HG02798 (cell line): ENCODE data around the gene PHF8.

Source experiments
- ATAC-seq: cut with Tn5 transposase; IDR thresholded peaks from one replicate; pipeline ENCODE4 v1.9.1; 2021; ENCODE audit warnings: mild to moderate bottlenecking; ENCODE audit not compliant: unreplicated experiment, poor library complexity

Gene PHF8

DNA sequence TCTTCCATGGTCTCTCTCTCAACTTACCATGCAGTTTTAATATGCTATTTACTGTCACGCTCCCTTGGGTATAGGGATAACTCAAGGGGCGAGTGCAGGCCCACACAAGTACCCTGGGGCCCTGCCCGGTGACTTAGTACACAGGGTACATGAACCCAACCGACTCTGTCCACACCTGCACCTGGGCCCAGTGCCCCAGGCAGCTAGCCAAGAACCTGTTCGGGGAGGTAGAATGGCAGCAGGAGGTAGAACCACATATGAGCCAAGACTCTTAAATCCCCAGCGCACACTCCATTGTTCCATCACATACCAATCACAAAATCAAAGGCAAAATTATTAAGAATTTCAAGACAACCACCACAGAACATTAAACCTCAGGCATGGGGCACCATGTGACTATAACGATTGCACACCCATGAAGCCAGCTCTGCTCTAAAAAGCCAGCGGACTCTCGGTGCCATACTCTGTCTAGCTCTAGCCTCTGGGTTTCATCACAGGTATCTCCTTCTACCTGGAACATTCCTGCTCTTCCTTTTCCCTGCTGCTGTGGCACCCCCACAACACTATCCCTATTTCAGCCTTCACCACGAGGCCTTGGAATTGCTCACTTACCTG is 14.6 kb downstream of the PHF8 start:
- ATAC-seq, result no peak

DNA sequence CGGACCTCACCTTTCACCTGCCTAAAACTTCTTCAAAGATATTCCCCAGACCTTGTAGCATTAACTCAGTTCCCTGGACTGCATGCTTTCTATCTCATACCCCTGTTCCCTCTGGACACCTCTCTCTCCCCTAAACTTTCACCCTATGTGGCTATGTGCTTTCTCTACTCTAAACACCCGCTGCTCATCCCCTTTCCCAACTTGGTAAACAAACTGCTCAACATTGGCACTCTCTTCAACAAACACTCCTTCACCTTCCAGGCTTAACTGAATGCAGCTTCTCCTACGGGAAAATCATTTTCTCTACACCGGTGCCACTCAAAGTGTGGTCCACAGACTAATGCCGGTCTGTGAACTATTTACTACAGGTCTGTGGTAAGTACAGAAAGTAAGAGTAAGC is 19.9 kb downstream of the PHF8 start:
- no peak for ATAC-seq

DNA sequence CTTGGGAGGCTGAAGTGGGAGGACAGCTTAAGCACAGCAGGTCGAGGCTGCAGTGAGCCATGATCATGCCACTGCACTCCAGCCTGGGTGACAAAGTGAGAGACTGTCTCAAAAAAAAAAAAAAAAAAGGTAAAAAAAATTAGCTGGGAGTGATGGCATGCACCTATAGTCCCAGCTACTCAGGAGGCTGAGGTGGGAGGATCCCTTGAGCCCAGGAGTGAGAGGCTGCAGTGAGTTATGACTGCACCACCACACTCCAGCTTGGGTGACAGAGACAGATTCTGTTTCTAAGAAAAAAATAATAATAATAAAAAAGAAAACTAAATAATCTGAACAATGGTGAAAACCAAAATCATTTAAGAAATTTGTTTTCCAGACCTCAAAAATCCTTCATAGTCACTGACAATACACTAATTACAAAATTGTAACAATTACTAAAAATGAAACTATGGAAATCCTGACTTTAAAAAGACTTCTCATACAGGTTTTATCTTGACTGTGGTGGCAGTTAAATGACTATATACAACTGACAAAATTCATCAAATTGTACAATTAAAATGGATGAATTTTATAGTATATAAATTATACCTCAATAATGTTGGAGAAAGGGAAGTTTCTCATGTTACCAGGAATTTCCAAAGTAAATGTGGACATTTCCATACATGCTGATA is 31.3 kb downstream of the PHF8 start:
- ATAC-seq, result no peak

DNA sequence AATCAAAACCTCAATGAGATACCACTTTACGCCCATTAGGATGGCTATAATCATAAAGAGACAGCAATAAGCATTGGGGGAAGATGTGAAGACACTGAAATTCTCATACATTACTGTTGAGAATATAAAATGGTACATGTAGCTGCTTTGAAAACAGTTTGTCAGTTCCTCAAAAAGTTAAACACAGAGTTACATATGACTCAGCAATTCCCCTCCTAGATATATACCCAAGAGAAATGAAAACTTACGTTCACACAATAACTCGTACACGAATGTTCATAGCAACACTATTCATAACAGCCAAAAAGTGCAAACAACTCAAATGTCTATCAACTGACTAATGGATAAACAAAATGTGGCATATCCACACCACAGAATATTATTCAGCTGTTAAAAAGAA is 36.6 kb downstream of the PHF8 start:
- no peak for ATAC-seq

DNA sequence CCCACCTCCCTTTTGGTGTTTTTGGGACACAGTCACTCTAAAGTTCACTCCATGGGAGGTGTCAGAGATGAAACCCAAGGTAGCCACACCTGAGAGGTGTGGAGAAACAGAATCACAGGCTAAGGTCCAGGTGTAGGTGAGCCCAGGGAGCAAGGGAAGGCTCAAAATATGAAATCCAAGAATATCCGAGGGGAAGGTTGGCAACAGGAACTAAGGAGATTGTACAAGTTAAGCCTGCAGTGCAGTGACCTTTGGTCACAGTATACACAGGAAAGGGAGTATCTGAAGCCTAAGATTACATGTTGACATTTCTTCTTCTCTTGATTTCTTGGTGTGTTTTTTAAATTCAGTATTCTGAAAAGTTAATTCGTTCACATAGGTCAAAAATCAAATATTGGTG is 46.5 kb downstream of the PHF8 start:
- ATAC-seq, result no peak

DNA sequence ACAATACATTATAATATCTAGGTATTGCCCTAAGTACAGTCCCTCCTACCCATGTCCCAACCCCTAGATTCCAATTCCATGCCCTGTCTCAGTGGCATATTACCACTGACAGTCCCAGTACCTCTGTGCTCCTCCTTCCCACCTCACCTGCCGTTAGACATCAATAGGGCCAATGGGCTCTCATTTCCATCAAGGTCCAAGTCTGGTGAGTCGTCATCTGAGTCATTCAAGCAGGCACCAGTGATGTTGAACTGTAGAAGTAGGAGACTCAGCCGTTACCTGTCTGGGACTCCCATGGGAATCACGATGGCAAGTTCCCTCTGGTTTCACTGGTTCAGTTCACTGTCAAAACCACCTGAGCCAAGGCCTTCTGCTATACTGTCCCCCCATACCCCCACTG is 51.7 kb downstream of the PHF8 start:
- no peak for ATAC-seq

DNA sequence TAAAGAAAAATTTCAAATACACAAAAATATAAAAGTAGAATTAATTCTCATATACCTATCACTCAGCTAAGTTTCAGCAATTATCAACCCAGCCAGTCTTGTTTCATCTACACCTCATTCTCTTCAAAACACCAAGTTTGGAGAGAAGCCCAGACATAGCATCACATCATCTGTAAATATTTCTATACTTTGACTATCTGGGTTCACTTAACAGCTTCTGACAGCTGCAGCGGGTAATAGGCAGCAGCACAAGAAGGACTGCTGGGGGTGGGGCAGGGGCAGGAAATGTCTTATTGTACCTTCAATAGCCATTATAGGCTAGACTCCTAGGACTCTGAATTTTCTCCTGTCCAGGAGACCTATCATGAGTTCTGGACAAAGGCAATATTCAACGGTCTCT is 54.1 kb downstream of the PHF8 start:
- no peak for ATAC-seq

DNA sequence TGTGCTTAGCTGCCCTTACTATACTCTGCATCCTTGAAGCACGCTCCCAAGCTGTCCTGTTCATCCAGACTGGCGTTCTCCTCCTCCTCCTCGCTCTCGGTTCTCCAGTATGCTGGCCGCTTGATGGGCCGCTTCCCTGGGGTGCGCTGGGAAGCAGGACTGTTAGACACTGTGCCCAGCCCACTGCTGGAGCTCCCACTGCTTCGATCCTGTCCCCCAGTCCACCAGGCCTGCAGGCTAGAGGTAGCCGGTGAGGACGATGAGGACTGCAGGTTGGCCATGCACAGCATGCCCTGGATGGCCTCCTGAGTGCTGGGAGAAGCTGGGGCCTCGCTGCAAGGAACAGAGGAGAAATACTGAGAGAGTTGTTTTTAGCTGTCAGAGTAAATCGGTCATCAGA is 59.4 kb downstream of the PHF8 start:
- no peak for ATAC-seq

DNA sequence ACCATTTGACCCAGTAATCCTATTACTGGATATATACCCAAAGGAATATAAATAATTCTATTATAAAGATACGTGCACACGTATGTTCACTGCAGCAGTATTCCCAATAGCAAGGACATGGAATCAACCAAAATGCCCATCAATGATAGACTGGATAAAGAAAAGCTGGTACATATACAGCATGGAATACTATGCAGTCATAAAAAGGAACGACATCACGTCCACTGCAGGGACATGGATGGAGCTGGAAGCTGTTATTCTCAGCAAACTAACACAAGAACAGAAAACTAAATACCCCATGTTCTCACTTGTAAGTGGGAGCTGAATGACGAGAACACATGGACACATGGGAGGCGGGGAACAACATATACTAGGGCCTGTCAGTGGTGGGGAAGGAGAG is 69.7 kb downstream of the PHF8 start:
- no peak for ATAC-seq

DNA sequence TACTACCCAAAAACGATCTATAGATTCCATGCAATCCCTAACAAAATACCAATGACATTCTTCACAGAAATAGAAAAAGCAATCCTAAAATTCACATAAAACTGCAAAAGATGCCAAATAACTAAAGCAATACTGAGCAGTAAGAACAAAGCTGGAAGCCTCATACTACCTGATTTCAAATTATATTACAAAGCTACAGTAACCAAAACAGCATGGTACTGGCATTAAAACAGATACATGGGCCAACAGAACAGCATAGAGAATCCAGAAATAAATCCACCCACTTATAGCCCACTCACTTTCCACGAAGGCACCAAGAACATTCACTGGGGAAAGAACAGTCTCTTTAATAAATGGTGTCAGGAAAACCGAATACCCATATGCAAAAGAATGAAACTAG is 74.7 kb downstream of the PHF8 start:
- ATAC-seq, result no peak

DNA sequence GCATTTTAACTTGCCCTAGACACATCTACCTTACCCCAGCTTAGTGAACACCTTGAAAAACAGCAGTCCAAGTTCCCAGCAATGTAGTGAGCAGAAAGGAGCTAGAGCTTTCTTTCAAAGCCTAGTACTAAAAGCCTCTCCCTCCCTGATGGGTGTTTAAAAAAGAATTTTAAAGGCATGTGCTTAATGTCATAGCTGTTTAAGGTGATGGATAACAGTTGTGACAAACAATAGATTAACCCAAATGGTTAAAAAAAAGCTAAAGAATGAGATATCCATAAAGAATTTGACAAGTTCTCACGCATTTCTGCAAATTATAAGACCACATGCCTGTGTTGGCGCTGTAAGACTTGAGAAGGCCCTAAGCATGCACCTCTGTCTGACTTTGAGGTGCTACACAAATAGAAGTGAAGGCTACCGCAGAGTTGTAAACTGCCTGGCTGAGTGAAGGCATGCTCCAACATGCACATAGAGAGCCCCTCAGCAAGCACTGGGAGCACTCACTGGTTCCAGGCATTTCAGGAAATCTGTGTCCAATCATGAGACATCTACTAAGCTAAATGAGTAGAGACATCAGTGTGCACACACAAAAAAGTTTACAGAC is 94.0 kb downstream of the PHF8 start:
- ATAC-seq, result no peak

DNA sequence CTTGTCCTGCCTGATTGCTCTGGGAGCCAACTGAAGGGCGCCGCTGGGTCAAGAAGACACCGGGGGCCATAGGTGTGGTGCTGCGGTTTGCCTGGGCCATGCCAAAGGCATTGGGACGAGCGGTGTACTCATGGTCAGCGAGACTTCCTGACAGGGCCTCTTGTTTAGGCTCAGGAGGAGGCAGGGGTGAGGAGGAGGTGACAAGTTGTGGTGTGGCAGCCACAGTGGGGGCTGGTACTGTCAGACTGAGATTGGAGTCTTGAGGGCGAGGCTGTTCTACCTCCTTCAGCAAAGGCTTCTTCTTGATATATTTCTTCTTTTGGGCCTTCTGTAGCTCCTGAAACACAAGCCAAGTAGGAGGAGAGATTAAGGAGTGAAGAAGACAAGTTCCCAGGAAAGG is 104.1 kb downstream of the PHF8 start:
- no peak for ATAC-seq

DNA sequence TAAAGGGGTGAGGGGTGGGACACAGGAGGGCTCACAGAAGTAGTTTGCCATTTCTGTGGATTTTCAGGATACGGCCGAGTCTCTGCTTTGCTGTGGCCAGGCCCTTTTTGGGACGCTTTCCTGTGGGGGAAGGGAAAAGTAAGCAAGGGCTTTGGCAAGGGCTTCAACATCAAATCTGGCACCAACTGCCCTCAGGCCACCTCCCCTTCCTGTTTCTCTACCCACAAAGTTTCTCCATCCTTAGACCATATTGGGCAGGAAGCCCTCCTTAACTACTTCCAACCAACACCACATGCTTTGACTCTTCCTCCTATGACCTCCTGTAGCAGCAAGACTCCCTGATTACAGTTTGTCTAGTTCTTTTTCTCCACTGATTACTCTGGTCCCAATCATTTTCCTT is 105.1 kb downstream of the PHF8 start:
- no peak for ATAC-seq

DNA sequence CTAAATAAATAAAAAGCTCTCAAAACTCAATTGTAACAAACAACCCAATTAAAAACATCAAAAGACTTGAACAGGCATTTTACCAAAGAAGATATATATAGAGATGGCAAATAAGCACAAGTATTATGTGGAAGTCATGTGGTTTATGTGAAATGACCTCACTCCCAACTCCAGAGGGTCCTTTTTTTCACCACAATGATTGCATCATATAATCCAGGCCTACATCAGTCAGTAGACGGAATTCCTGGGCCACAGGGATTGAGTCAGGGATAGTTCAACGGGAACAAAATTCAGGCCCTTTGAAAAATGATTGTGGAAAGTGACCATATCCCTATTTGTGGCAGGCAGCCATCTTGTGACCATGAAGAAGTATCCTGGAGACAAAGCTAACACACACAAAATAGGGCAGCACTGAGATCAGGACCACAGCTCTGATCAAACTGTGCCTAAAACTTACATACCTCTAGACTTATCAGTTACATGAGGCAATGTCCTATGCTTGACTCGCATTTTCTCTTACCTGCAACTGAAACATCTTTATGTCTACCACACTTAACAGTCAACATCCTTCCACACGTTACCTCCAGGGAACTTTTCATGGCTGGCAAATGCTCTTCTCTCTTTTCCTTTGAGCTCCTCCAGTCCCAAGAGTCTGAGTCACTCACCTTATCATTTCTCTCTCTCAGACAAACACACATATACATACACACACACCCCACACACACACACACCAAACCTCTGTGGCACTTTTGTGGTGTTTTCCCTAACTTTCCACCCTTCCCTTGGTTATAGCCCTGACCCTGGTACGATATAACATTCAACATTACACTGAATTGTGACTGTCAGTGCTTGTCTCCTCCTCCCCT is 113.5 kb downstream of the PHF8 start:
- no peak for ATAC-seq

DNA sequence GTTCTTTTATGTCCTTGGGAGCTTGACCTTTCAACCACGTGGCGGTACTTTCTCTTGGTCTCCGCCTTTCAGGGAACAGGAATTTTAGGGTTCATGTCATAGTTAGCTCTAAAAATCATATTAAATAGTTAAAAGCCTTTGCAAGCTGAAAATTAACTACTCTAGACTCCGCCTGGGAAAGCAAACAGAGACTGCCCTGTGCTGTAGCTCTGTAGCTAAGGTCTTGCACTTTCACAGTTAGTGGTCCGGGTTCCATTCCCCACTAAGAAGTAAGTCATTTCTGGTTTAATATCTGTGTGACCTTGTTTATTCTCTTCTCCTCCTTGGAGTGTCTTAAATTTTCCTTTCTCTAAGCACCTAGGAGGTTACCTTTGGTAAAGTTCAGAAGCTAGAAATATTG is 118.2 kb downstream of the PHF8 start:
- no peak for ATAC-seq

DNA sequence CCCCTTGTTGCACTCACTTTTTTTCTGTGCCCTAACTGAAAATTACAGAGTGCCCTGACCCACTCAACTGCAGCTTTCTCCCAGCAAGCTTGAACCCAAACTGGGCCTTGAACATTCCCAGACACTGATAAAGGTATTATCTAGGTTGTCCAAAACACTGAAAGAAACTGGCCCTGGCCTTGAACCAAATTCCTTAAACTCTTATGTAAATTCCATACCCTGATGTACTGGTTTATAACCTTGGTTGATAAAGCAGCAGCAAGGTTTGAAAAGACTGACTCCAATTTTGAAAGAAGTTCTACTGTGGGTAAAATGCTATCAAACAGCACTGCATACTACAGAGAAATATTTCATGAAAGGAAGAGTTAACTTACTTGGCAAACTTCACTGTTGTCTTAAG is 125.6 kb downstream of the PHF8 start:
- no peak for ATAC-seq

DNA sequence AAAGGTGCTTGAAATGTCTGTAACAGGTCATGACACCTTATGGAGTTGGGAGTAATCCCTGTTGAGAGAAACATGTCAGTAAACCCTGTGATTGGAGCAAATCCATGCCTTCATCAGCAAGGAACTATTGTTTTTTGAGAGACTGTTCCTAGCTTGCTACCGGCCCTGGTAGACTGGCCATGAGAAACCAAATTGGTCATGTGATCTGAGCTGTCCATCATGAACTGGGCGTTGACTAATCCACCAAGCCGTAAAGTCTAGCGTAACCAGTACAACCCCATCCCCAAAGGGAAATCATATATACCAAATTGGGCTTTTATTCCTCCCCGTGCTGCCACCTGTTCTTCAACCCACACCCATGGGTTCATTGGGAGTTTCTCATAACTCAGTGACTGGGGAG is 143.7 kb downstream of the PHF8 start:
- no peak for ATAC-seq

DNA sequence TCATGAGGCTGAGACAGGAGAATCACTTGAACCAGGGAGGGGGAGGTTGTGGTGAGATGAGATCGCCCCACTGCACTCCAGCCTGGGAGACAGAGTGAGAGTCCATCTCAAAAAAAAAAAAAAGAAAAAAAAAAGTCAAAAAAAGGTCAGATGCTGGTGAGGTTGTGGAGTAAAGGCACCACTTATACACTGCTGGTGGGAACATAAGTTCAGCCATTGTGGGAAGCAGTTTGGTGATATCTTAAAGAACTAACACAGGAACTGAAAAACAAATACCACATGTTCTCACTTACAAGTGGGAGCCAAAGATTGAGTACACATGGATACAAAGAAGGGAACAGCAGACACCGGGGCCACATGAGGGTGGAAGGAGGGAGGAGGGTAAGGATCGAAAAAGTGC is 149.0 kb downstream of the PHF8 start:
- ATAC-seq, result no peak
